Psoas muscle (tissue), 8 donors: ENCODE results near the gene UBE2E2. TPM values are rescaled to one million over a fixed set of nuclear protein-coding genes. Genes with fewer than 3 reads are reported as not detected.

Experiments used
- ATAC-seq, 4 donors: fragments of 200-7000 bp; cut with Tn5 transposase; one replicate each; pipeline ENCODE4 v1.9.1; 2020; ENCODE audit warnings: moderate library complexity in 3 of 4, mild to moderate bottlenecking in 2 of 4
- DNase-seq, 2 donors: peaks; one replicate each; pipeline ENCODE4 v3.0.0-alpha.2; 2020
- H3K27ac ChIP-seq: fragments of 200-600 bp; one replicate; pipeline ENCODE4 v1.8.0; 2022
- H3K27me3 ChIP-seq, 3 donors: fragments of 200-600 bp in 1 of 3; one replicate each; pipeline versions ENCODE4 v1.6.1 to v1.8.0; 2013 to 2022; ENCODE audit warnings: low read length in 2 of 3, mild to moderate bottlenecking in 2 of 3, moderate library complexity in 1 of 3; ENCODE audit not compliant: insufficient read depth in 3 of 3
- H3K36me3 ChIP-seq, 2 donors: fragments of 200-600 bp in 1 of 2; one replicate each; pipeline versions ENCODE4 v1.6.1 to v1.8.0; 2013 to 2022; ENCODE audit warnings: low read depth in 1 of 2, mild to moderate bottlenecking in 1 of 2, moderate library complexity in 1 of 2; ENCODE audit not compliant: insufficient read depth in 1 of 2
- H3K4me1 ChIP-seq: fragments of 200-600 bp; one replicate; pipeline ENCODE4 v1.8.0; 2022
- H3K4me3 ChIP-seq: fragments of 200-600 bp; one replicate; pipeline ENCODE4 v1.8.0; 2022; ENCODE audit warnings: mild to moderate bottlenecking
- H3K9me3 ChIP-seq: fragments of 200-600 bp; one replicate; pipeline ENCODE4 v1.8.0; 2022
- WGBS, 3 donors: extraction: QIAGEN DNeasy Blood & Tissue Kit; methylation state at CpG; one replicate each; pipeline versions ENCODE4 v1.1.6 to v1.1.7; 2013; 5-methylcytosine and 5-hydroxymethylcytosine counted together
- intact Hi-C, 2 donors: fragments of 100-400 bp; cut with DNase I; formaldehyde crosslinking; loops; one replicate each; pipeline versions ENCODE4 v1.11.0 to v1.14.2; 2022
- polyA plus RNA-seq, 3 donors: library from polyadenylated mRNA; stranded (reverse); fragments of 200-250 nt; gene quantifications; one replicate each; pipeline ENCODE4 v1.2.3, GENCODE V29; 2013
- total RNA-seq, 4 donors: library from RNA; stranded (reverse); fragmentation: NEBNext Ultra II Directional in 2 of 4; extraction: Animal tissue kit (Norgen Biotek cat#: 25700) in 2 of 4; gene quantifications; one replicate each; pipeline versions ENCODE4 v1.2.1 to v1.2.4, GENCODE V29; 2021 to 2023
- TF ChIP-seq, protein P1 (sequence below): fragments of 200-600 bp; IDR thresholded peaks from one replicate; pipeline ENCODE4 v1.8.0; 2022; ENCODE audit warnings: antibody characterized with exemption
- donor health status: healthy with polysubstance abuse.
- donor health status: DM: no; HTN: no; CAD: no; lungs with moderate emphysema.
- donor health status: Bipolar disorder and iron deficiency.
- donor health status: healthy.
- donor health status: DM: yes; HTN: yes; CAD: no.
- donor health status: DM: no; HTN: no; CAD: no.
- donor health status: DM: no; HTN: no; CAD: no.
- donor health status: DM: yes; HTN: yes; CAD: no.

UBE2E2 gene
- total and polyA plus RNA-seq, 7 donors: 12.9 to 38.2 (median 34.0) TPM

DNA sequence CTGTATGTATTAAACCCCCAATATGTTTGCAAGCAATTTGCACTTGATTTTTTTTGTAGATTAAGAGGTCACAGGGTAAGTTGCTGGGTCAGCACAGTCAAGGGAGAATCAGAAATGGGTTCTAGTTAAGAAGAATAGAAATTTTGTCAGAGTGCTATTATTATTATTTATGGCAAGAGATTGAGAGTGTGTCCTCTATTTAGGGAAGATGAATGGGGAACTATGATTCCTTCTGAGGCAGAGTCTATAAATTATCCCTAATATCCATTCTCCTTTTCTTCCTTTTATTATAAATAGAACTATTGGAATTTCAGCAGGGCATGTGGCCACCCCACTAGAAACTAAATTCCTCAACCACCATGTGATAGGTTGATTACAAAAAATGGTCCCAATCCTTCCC, 392.7 kb downstream of the UBE2E2 start:
- Histone ChIP-seq H3K27me3 (no peaks in the 10 kb centered on the region), H3K9me3 (no peaks in the 10 kb centered on the region), H3K4me3 (no peak overlapping the region), H3K27ac (no peak overlapping the region), H3K36me3 (no peaks in the 10 kb centered on the region), H3K4me1 (peaks cover 26% of the 10 kb centered on the region)
- DNase-seq: no peak
- intact Hi-C loops: no loop called here
- no peak for ATAC-seq
- TF ChIP-seq, protein P1, sequence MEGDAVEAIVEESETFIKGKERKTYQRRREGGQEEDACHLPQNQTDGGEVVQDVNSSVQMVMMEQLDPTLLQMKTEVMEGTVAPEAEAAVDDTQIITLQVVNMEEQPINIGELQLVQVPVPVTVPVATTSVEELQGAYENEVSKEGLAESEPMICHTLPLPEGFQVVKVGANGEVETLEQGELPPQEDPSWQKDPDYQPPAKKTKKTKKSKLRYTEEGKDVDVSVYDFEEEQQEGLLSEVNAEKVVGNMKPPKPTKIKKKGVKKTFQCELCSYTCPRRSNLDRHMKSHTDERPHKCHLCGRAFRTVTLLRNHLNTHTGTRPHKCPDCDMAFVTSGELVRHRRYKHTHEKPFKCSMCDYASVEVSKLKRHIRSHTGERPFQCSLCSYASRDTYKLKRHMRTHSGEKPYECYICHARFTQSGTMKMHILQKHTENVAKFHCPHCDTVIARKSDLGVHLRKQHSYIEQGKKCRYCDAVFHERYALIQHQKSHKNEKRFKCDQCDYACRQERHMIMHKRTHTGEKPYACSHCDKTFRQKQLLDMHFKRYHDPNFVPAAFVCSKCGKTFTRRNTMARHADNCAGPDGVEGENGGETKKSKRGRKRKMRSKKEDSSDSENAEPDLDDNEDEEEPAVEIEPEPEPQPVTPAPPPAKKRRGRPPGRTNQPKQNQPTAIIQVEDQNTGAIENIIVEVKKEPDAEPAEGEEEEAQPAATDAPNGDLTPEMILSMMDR: no peak

GRCh38 chr3:23600167-23600871, 397.2 kb downstream of the UBE2E2 start:
- Histone ChIP-seq H3K27me3 (no peaks in the 10 kb centered on the region), H3K4me3 (peak overlapping the region; percentile 15), H3K4me1 (peaks cover 28% of the 10 kb centered on the region), H3K9me3 (no peaks in the 10 kb centered on the region), H3K36me3 (no peaks in the 10 kb centered on the region), H3K27ac (peak overlapping the region; percentile 43)
- TF ChIP-seq, protein P1: no peak
- DNase-seq (no peak), ATAC-seq (peak; percentile 85 to 88 (median 87))
- intact Hi-C loops: no loop called here
- WGBS, 3 donors: 52 to 65% (median 52%) methylated on average over 8 of the region's 8 CpGs

DNA sequence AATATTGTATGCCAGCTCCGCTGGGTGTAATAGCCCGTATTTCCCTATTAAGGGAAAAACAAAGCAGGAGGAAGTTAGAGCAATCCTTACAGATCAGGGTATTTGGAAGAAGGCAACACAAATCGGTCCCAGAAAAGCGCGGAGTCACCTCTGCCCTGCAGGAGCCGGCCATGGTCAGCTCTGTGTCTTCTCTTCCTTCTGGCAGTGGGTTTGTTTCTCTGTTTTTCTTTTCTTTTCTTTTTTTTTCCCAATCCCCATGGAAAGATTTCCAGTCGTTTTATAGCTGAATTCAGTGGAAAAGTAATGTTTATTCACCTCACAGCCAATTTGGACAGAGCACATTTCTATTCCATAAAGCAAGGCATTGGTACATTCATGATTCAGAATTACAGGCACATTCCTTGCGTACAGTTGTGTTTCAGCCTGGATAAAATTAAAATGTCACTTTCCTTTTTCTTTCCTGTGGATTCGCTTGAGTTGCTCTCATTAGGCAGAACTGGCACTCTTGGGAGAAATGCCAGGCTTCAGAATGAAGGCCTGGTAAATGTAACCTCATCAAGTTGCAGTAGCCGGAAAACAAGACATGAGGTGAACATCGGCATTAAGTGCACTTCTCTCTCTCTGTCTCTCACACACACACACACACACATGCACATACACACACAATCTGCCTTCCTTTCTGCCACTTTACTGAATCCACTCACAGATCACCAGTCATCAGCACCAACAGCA, 398.1 kb downstream of the UBE2E2 start:
- no peak overlapping the region for H3K4me3 ChIP-seq
- no peak for DNase-seq
- intact Hi-C loops: no loop called here
- TF ChIP-seq, protein P1: no peak
- H3K9me3 ChIP-seq: no peaks in the 10 kb centered on the region
- peak in 1 of 4 donors; percentile 36 for ATAC-seq
- WGBS, 3 donors: 49 to 70% (median 55%) methylated on average over 11 of the region's 11 CpGs
- peaks cover 27% of the 10 kb centered on the region for H3K4me1 ChIP-seq
- H3K36me3 ChIP-seq: no peaks in the 10 kb centered on the region
- H3K27ac ChIP-seq: peak overlapping the region; percentile 43
- no peaks in the 10 kb centered on the region for H3K27me3 ChIP-seq

DNA sequence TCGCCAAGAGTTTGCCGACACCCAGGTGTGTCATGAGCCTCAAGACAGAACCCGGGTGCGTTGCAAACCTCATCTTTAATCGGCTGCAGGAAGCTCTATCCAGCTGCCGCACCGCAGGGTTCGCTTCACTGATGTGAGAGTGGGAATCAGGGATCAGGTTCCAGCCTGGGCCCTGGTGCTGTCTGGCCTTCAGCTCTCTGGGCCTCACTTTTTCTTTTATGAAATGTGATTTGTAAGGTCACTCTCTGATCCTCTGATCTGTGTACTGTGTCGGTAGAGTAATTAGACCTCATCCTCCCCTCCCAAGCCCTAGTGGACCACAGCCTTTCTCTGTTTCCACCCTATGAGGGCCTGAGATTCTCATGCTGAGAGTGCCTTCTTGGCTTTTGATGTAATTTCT, 399.8 kb downstream of the UBE2E2 start:
- TF ChIP-seq, protein P1: no peak
- no peak for ATAC-seq

More for the DNA sequence above, 399.8 kb downstream of the UBE2E2 start:
- H3K9me3 ChIP-seq: no peaks in the 10 kb centered on the region
- no peak overlapping the region for H3K4me3 ChIP-seq
- H3K27ac ChIP-seq: no peak overlapping the region
- no peaks in the 10 kb centered on the region for H3K36me3 ChIP-seq
- no peaks in the 10 kb centered on the region for H3K27me3 ChIP-seq
- intact Hi-C loops: no loop called here
- WGBS, 3 donors: 82 to 85% (median 84%) methylated on average over 9 of the region's 9 CpGs
- H3K4me1 ChIP-seq: peaks cover 27% of the 10 kb centered on the region
- DNase-seq: no peak
